Duodenal mucosa (tissue), 2 donors: ENCODE data around the gene EXOC2.

ENCODE experiments used
- H3K27ac ChIP-seq: one replicate; pipeline ENCODE4 v1.7.0; 2013; ENCODE audit warnings: low read depth, low read length
- H3K27me3 ChIP-seq, 2 donors: one replicate each; pipeline ENCODE4 v1.7.0; 2013; ENCODE audit warnings: low read length in 2 of 2, control low read depth in 1 of 2; ENCODE audit not compliant: insufficient read depth in 2 of 2, control insufficient read depth in 1 of 2
- H3K36me3 ChIP-seq, 2 donors: one replicate each; pipeline ENCODE4 v1.7.0; 2013; ENCODE audit warnings: low read length in 2 of 2, control low read depth in 1 of 2; ENCODE audit not compliant: insufficient read depth in 2 of 2, control insufficient read depth in 1 of 2
- H3K4me1 ChIP-seq, 2 donors: one replicate each; pipeline ENCODE4 v1.7.0; 2013; ENCODE audit warnings: low read length in 2 of 2, control low read depth in 1 of 2; ENCODE audit not compliant: insufficient read depth in 2 of 2, control insufficient read depth in 1 of 2
- H3K4me3 ChIP-seq, 2 donors: one replicate each; pipeline ENCODE4 v1.7.0; 2013; ENCODE audit warnings: low read length in 2 of 2, low read depth in 1 of 2
- H3K9ac ChIP-seq, 2 donors: one replicate each; pipeline ENCODE4 v1.7.0; 2013; ENCODE audit warnings: low read length in 2 of 2, low read depth in 1 of 2
- H3K9me3 ChIP-seq, 2 donors: one replicate each; pipeline ENCODE4 v1.7.0; 2013; ENCODE audit warnings: low read length in 2 of 2, control low read depth in 1 of 2; ENCODE audit not compliant: control insufficient read depth in 1 of 2

Gene EXOC2

DNA sequence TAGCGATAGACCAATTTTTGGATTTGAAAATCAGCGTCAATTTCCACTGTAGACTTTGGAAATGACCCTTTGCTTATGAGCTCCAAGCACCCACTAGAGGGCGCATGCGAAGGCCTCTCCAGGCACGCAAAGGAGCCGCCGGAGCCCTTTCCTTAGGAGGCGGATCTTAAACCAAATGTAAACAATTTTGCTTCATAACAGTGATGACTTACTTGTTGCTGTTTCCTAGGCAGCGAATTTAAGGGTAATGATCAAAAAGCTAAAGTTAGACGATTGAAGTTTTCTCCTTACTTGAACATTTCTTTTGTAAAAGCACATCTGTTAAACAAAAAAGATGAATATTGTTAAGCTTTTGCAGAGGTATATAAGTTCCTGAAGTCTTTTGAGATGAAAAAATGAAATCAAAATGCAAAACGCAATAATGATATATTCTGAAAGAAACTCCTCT lies 29.2 kb upstream of the EXOC2 start:
- H3K4me1 ChIP-seq, result peaks cover 5% of the 10 kb centered on the region in 2 donors
- no peaks in the 10 kb centered on the region for H3K36me3 ChIP-seq
- H3K9me3 ChIP-seq, result no peaks in the 10 kb centered on the region
- H3K4me3 ChIP-seq, result no peak overlapping the region
- H3K9ac ChIP-seq, result no peak overlapping the region
- H3K27ac ChIP-seq, result no peak overlapping the region
- no peaks in the 10 kb centered on the region for H3K27me3 ChIP-seq

DNA sequence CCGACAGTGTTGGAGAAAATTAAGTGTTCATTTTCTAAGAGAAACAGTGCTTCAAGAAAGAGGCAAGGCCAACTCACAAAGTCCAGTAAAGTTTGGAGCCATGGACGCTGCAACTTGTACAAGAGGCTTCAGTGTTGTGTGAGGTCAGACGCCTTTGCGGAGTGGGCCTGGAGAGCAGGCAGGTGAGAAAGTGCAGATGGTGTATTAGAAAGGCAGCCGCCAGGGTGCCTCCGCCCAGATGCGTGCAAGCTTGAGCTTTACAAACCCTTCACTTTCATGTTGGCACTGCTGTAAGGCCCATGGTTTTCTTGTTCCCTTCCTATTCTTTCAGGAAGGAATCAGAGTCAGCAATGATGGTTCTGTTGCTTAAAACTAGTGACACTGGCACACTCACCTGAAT lies 25.4 kb upstream of the EXOC2 start:
- Histone ChIP-seq H3K9ac (no peak overlapping the region), H3K27ac (no peak overlapping the region), H3K27me3 (peaks cover 0 to 3% of the 10 kb centered on the region in 2 donors), H3K9me3 (no peaks in the 10 kb centered on the region), H3K4me1 (peaks cover 5 to 8% of the 10 kb centered on the region in 2 donors), H3K4me3 (no peak overlapping the region), H3K36me3 (no peaks in the 10 kb centered on the region)

DNA sequence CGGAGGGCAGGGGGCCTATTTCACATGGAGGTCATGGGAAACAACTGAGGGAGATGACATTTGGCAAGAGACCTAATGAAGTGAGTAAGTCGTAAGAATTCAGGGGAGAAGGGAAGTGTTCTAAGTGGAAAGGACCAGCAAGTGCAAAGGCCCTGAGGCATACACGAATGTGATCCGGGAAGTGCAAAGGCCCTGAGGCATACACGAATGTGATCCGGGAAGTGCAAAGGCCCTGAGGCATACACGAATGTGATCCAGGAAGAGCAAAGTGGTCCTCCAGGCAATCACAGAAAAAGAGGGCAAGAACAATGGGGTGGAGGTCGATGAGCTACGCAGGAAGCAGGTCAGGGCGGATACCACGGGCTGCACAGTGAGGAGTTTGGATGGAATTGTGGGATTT lies 24.2 kb upstream of the EXOC2 start:
- Histone ChIP-seq H3K4me1 (peaks cover 0 to 5% of the 10 kb centered on the region in 2 donors), H3K27ac (no peak overlapping the region), H3K27me3 (peaks cover 0 to 3% of the 10 kb centered on the region in 2 donors), H3K36me3 (no peaks in the 10 kb centered on the region), H3K9ac (no peak overlapping the region), H3K9me3 (no peaks in the 10 kb centered on the region), H3K4me3 (no peak overlapping the region)

DNA sequence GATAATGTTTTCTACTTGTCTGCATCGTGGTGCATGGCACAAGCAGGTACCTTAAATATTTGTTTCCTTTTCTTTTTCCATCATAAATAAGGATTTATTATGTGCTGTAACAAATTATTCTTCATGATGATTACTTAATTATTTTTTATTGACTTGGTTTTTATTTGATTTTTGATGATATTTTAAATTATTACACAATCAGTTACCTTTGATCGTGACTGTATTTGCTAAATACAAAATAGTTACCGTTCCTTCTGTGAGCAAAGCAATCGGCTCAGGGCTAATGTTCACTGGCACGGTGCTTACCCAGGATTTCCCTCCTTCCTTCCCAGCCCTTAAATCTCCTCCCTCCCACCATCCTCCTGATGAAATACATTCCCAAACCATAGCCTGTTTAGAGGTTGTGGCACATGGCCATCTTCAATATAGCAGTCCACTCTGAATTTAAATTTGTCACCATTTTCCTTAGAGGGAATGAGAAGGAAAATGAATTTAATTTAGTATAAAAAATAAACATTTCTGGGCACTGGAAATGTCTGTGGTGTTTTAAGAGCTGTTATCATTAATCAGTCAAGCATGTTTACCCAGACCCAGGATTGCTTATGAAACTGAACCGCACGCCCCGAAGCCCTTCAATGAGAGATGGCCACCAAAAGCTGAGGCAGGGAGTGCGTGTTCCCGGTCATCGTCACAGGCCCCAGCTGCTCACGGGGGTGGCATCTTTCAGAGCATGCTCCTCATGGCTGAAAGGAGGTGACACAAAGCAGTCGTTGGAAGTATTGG lies 23.0 kb upstream of the EXOC2 start:
- Histone ChIP-seq H3K9ac (no peak overlapping the region), H3K9me3 (no peaks in the 10 kb centered on the region), H3K4me1 (peaks cover 8 to 10% of the 10 kb centered on the region in 2 donors), H3K4me3 (no peak overlapping the region), H3K27ac (no peak overlapping the region), H3K36me3 (no peaks in the 10 kb centered on the region), H3K27me3 (peaks cover 0 to 3% of the 10 kb centered on the region in 2 donors)

DNA sequence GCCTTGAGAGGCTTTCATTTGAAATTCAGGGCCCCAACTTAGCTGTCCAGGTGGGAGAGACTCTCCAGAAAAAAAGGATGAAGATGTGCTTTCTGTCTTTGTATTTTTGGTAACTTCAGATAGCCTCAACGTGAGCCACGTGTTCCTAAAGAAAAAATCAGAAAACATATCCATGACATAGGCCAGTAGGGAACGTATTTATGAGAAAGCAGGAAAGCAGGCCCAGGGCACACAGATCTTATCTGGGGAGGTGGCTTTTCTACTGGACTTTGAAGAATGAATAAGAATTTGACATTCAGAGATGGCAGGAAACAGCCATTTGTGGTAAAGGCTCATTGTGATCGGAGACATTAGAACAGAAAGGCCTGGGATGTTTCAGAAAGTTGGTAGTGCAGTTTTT lies 21.2 kb upstream of the EXOC2 start:
- H3K27ac ChIP-seq, result no peak overlapping the region
- H3K9me3 ChIP-seq, result no peaks in the 10 kb centered on the region
- no peaks in the 10 kb centered on the region for H3K36me3 ChIP-seq
- peaks cover 0 to 3% of the 10 kb centered on the region in 2 donors for H3K27me3 ChIP-seq
- no peak overlapping the region for H3K9ac ChIP-seq
- H3K4me1 ChIP-seq, result peaks cover 10 to 17% of the 10 kb centered on the region in 2 donors
- no peak overlapping the region for H3K4me3 ChIP-seq

DNA sequence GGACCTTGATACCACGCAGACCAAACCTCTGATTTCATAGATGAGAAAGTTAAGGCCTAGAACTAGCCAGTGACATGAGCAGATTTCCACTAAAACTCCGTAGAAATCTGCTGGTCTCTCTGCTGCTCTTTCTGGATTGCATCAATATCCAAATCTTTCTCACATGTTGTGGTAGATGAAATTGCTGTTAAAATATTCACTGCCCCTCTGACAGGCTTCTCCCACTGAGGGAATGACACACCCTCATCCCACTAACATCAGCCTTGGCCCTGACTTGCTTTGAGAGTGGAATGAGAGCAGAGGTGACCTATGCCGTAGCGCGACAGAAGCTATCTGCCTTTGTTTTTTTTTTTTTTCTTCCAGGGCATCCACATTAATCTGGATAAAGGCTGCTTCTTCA lies 20.4 kb upstream of the EXOC2 start:
- H3K27me3 ChIP-seq, result peaks cover 0 to 3% of the 10 kb centered on the region in 2 donors
- peaks cover 10 to 17% of the 10 kb centered on the region in 2 donors for H3K4me1 ChIP-seq
- no peak overlapping the region for H3K9ac ChIP-seq
- no peak overlapping the region for H3K4me3 ChIP-seq
- no peaks in the 10 kb centered on the region for H3K9me3 ChIP-seq
- H3K36me3 ChIP-seq, result no peaks in the 10 kb centered on the region
- H3K27ac ChIP-seq, result no peak overlapping the region

DNA sequence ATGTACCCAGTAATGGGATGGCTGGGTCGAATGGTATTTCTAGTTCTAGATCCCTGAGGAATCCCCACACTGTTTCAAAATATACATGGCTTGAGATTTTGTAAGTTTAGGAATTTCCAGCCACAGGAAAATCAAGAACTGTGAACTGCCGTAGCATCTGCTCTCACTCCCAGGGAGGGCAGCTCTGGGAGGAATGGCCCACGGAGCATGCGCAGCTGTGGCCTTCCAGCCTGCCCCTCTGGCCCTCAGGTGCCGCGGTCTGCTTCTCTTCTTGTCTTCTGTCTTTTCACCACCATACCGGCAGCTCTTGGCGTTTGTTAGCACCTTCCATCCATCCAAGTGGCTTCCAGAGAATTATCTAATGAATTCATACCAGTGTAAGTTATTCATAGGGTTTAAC lies 19.9 kb upstream of the EXOC2 start:
- Histone ChIP-seq H3K4me3 (no peak overlapping the region), H3K27me3 (peaks cover 0 to 3% of the 10 kb centered on the region in 2 donors), H3K27ac (no peak overlapping the region), H3K4me1 (peaks cover 10 to 17% of the 10 kb centered on the region in 2 donors), H3K9ac (no peak overlapping the region), H3K36me3 (no peaks in the 10 kb centered on the region), H3K9me3 (no peaks in the 10 kb centered on the region)

DNA sequence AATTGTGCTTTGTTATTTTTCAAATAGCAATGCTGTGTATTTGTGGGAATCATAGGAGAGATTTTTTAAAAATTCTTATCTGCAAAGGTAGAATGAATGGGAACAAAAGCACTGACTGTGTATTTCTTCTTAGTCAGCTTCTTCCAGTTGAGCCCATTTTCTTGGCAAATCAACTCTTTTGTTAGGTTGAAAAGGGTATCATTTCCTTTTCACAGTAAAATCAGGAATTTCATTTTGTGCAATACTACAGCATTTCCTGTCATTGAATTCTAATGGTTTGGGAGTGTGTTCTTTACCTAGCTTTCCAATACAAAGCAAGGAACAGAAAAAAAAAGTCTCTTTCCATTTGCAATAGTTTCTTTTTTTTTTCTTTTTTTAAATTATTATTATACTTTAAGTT lies 19.0 kb upstream of the EXOC2 start:
- H3K27me3 ChIP-seq, result peaks cover 0 to 3% of the 10 kb centered on the region in 2 donors
- H3K9me3 ChIP-seq, result no peaks in the 10 kb centered on the region
- peak overlapping the region; percentile 93 for H3K27ac ChIP-seq
- H3K9ac ChIP-seq, result peak overlapping the region in 1 of 2 donors; percentile 81
- H3K4me1 ChIP-seq, result peaks cover 10 to 17% of the 10 kb centered on the region in 2 donors
- no peaks in the 10 kb centered on the region for H3K36me3 ChIP-seq
- peak overlapping the region in 1 of 2 donors; percentile 94 for H3K4me3 ChIP-seq

DNA sequence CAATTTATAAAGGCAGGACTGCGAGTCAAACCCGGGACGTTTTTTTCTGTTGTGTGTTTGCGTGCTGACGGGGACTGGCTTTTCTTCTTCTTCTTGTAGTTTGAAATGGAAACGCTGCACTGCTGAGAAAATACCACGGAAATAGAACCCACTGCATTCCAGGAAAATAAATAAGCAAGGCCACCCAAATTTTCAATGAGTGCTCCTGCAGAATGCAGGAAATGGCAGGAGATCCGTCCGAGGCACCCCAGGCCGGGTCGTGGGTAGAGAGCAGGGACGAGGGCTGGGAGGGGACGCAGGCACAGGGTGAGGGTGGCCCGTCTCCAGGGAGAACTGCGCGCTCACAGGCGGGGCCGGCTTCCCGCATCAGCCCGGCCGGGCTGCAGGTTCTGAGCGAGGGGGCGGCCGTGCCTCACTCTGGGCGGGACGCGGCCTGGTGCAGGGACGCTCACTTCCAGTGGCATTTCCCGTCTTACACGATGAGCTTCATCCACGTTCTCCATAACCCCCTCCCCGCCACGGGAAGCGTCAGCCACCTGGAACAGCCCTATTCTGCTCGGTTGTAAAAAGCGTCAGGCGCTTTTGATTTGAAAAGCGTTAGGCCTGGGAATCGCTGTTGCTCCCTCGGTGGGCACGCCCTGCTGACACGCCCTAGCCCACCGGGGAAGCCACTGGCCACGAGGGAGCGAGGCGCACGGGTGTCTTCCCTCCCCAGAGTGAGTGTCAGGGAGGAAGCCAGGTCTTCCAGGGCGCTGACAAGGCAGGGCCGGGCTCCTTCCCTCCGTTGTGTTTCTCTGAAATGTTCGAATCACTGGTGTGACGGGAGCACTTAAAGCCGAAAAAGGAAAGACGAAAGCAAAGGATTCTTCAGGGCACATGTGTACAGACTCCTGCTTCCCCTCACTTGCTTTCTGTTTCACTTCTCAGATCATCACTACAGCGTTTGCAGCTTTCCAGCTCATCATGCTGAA lies 17.9 kb upstream of the EXOC2 start:
- Histone ChIP-seq H3K27ac (peak overlapping the region; percentile 93), H3K4me3 (peak overlapping the region; percentile 83 to 94), H3K36me3 (no peaks in the 10 kb centered on the region), H3K27me3 (peaks cover 0 to 3% of the 10 kb centered on the region in 2 donors), H3K9ac (peak overlapping the region; percentile 81 to 91), H3K9me3 (no peaks in the 10 kb centered on the region), H3K4me1 (peaks cover 6 to 17% of the 10 kb centered on the region in 2 donors)
